Ascending aorta (tissue), 2 donors: ENCODE data around the gene SLC44A1. TPM values are rescaled to one million over a fixed set of nuclear protein-coding genes. Genes with fewer than 3 reads are reported as not detected.

Source experiments
- DNase-seq, 2 donors: peaks; one replicate each; pipeline ENCODE4 v3.0.0-alpha.2; 2019; ENCODE audit warnings: low spot score in 2 of 2
- H3K27ac ChIP-seq, 2 donors: fragments of 200-600 bp; sonication (generic); one replicate each; pipeline ENCODE4 v1.5.1; 2016 to 2017; ENCODE audit warnings: mild to moderate bottlenecking in 1 of 2
- H3K27me3 ChIP-seq: fragments of 200-600 bp; sonication (generic); one replicate; pipeline ENCODE4 v1.5.1; 2017
- H3K36me3 ChIP-seq, 2 donors: fragments of 200-600 bp; sonication (generic); one replicate each; pipeline ENCODE4 v1.5.1; 2016
- H3K4me1 ChIP-seq, 2 donors: fragments of 200-600 bp; sonication (generic); one replicate each; pipeline ENCODE4 v1.5.1; 2016 to 2017; ENCODE audit warnings: mild to moderate bottlenecking in 1 of 2
- H3K4me3 ChIP-seq, 2 donors: fragments of 200-600 bp; sonication (generic); one replicate each; pipeline ENCODE4 v1.5.1; 2016 to 2017; ENCODE audit warnings: mild to moderate bottlenecking in 1 of 2
- H3K9me3 ChIP-seq, 2 donors: fragments of 200-600 bp; sonication (generic); one replicate each; pipeline ENCODE4 v1.5.1; 2016
- intact Hi-C: fragments of 100-400 bp; cut with DNase I; formaldehyde crosslinking; loops from one replicate; pipeline ENCODE4 v1.15.1; 2023
- total RNA-seq: library from RNA; depleted of rRNA; stranded (reverse); fragments of >200 nt; gene quantifications from one replicate; pipeline ENCODE4 v1.1.0, GENCODE V29; 2016
- TF ChIP-seq, protein P1 (sequence below), 3 experiments: fragments of 200-600 bp in 2 of 3; fragments of 450-650 bp in 1 of 3; sonication (generic) in 2 of 3; IDR thresholded peaks; one replicate each; pipeline ENCODE4 v1.5.1; 2016 to 2019; ENCODE audit warnings: antibody characterized with exemption in 3 of 3, mild to moderate bottlenecking in 1 of 3, moderate library complexity in 1 of 3

SLC44A1 gene
- total RNA-seq, 1 donor from 2014 or later: 26.5 TPM

- H3K27me3 ChIP-seq: no peaks in the 10 kb centered on the region
- intact Hi-C loops: no loop called here
- peaks cover 0 to 8% of the 10 kb centered on the region in 2 donors for H3K9me3 ChIP-seq
- DNase-seq: no peak
- H3K27ac ChIP-seq: no peak overlapping the region
- no peaks in the 10 kb centered on the region for H3K4me1 ChIP-seq
- no peak overlapping the region for H3K4me3 ChIP-seq
- TF ChIP-seq, protein P1, sequence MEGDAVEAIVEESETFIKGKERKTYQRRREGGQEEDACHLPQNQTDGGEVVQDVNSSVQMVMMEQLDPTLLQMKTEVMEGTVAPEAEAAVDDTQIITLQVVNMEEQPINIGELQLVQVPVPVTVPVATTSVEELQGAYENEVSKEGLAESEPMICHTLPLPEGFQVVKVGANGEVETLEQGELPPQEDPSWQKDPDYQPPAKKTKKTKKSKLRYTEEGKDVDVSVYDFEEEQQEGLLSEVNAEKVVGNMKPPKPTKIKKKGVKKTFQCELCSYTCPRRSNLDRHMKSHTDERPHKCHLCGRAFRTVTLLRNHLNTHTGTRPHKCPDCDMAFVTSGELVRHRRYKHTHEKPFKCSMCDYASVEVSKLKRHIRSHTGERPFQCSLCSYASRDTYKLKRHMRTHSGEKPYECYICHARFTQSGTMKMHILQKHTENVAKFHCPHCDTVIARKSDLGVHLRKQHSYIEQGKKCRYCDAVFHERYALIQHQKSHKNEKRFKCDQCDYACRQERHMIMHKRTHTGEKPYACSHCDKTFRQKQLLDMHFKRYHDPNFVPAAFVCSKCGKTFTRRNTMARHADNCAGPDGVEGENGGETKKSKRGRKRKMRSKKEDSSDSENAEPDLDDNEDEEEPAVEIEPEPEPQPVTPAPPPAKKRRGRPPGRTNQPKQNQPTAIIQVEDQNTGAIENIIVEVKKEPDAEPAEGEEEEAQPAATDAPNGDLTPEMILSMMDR (IDR thresholded peaks at IDR 0.05): no peak
- H3K36me3 ChIP-seq: no peaks in the 10 kb centered on the region
These were observed 25.1 kb upstream of the SLC44A1 start for GRCh38 chr9:105219291-105219805.

DNA sequence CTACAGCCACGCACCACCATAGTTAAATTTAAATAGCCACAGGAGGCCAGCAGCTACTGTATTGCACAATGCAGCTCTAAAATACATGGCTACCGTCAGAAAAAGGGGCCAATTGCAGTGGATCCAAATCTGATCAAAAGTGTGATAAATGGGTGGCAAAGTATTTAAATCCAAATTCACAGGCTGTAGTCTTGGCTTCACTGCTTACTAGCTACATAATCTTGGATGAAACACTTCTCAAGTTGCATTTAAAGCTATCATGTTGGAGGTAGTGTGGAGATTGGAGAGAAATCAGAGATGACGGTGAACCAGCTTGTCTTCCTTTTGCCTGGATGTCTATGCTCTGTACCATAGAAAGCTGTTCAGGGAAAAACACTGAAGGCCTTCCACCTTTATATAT is 24.0 kb upstream of the SLC44A1 start:
- Histone ChIP-seq H3K36me3 (no peaks in the 10 kb centered on the region), H3K27me3 (no peaks in the 10 kb centered on the region), H3K9me3 (peaks cover 0 to 8% of the 10 kb centered on the region in 2 donors), H3K4me3 (no peak overlapping the region), H3K27ac (no peak overlapping the region), H3K4me1 (no peaks in the 10 kb centered on the region)
- TF ChIP-seq, protein P1 (IDR thresholded peaks at IDR 0.05): no peak
- intact Hi-C loops: loop anchor here (5.0 kb wide), 1 partner anchor 43 kb away; no protein-coding TSS in a partner anchor
- DNase-seq: no peak

DNA sequence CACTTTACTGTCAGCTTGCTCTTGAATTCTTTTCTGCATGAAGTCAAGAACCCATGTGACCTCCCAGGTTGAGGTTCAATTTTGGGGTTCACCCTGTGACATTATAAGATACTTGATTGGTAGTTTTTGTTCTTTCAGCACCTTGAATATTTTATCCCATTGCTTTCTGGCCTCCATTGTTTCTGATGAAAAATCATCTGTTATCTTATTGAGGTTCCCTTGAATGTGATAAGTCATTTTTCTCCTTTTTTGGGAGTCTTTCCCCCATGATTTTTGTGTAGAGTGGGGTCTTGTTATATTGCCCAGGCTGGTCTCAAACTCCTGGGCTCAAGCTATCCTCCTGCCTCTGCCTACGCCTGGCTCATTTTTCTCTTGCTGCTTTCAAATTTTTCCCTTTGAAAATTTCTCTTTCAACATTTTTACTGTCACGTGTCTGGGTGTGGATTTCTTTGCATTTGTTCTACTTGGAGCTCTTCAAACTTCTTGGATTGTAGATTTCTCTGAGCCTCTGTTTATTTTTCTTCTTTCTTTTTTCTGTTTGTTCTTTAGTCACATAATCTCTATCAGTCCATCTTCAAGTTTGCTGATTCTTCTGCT is 20.8 kb upstream of the SLC44A1 start:
- intact Hi-C loops: loop anchor here (5.0 kb wide), 1 partner anchor 46 kb away; no protein-coding TSS in a partner anchor

GRCh38 chr9:105226055-105226454 is 18.4 kb upstream of the SLC44A1 start:
- Histone ChIP-seq H3K27ac (no peak overlapping the region), H3K36me3 (no peaks in the 10 kb centered on the region), H3K9me3 (peaks cover 0 to 8% of the 10 kb centered on the region in 2 donors), H3K4me1 (no peaks in the 10 kb centered on the region), H3K4me3 (no peak overlapping the region), H3K27me3 (no peaks in the 10 kb centered on the region)
- DNase-seq: no peak
- intact Hi-C loops: no loop called here
- TF ChIP-seq, protein P1 (IDR thresholded peaks at IDR 0.05): no peak

More for the DNA sequence above, 20.8 kb upstream of the SLC44A1 start:
- H3K9me3 ChIP-seq: peaks cover 0 to 8% of the 10 kb centered on the region in 2 donors
- DNase-seq: no peak
- no peak overlapping the region for H3K4me3 ChIP-seq
- no peak overlapping the region for H3K27ac ChIP-seq
- H3K36me3 ChIP-seq: no peaks in the 10 kb centered on the region
- TF ChIP-seq, protein P1 (IDR thresholded peaks at IDR 0.05): no peak
- H3K27me3 ChIP-seq: no peaks in the 10 kb centered on the region
- H3K4me1 ChIP-seq: no peaks in the 10 kb centered on the region

- no peaks in the 10 kb centered on the region for H3K36me3 ChIP-seq
- no peak overlapping the region for H3K27ac ChIP-seq
- H3K27me3 ChIP-seq: no peaks in the 10 kb centered on the region
- TF ChIP-seq, protein P1 (IDR thresholded peaks at IDR 0.05): no peak
- no peaks in the 10 kb centered on the region for H3K9me3 ChIP-seq
- DNase-seq: no peak
- no peaks in the 10 kb centered on the region for H3K4me1 ChIP-seq
- intact Hi-C loops: no loop called here
- no peak overlapping the region for H3K4me3 ChIP-seq
These were observed 12.2 kb upstream of the SLC44A1 start for GRCh38 chr9:105232207-105232606.
